SU-DHL-6 (cell line): ENCODE data around the gene CHD2.

Source experiments
- EZH2phosphoT487 ChIP-seq: fragments of 200-600 bp; sonication (generic), shearing (Covaris generic); conservative IDR thresholded peaks from 2 replicates; pipeline ENCODE4 v1.6.1; 2018; ENCODE audit warnings: mild to moderate bottlenecking, antibody characterized with exemption, low read length, moderate library complexity, mixed read lengths
- TF ChIP-seq, protein P1 (sequence below): fragments of 200-600 bp; sonication (generic); IDR thresholded peaks from one replicate; pipeline ENCODE4 v1.5.1; 2017; ENCODE audit warnings: antibody characterized with exemption, mild to moderate bottlenecking, low read length, moderate library complexity; ENCODE audit not compliant: insufficient read depth, poor library complexity, severe bottlenecking

GRCh38 chr15:93049914-93050578, 149.9 kb downstream of the CHD2 start:
- TF ChIP-seq, protein P1, sequence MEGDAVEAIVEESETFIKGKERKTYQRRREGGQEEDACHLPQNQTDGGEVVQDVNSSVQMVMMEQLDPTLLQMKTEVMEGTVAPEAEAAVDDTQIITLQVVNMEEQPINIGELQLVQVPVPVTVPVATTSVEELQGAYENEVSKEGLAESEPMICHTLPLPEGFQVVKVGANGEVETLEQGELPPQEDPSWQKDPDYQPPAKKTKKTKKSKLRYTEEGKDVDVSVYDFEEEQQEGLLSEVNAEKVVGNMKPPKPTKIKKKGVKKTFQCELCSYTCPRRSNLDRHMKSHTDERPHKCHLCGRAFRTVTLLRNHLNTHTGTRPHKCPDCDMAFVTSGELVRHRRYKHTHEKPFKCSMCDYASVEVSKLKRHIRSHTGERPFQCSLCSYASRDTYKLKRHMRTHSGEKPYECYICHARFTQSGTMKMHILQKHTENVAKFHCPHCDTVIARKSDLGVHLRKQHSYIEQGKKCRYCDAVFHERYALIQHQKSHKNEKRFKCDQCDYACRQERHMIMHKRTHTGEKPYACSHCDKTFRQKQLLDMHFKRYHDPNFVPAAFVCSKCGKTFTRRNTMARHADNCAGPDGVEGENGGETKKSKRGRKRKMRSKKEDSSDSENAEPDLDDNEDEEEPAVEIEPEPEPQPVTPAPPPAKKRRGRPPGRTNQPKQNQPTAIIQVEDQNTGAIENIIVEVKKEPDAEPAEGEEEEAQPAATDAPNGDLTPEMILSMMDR = no peak
- no peak for TF ChIP-seq EZH2phosphoT487
